ENCODE results near the gene FJX1.
"Not testable (repeated sequence)": the region's sequence is repeated elsewhere in the genome, so short reads cannot be mapped to it uniquely, and the experiment has no call there.

FJX1 gene

DNA sequence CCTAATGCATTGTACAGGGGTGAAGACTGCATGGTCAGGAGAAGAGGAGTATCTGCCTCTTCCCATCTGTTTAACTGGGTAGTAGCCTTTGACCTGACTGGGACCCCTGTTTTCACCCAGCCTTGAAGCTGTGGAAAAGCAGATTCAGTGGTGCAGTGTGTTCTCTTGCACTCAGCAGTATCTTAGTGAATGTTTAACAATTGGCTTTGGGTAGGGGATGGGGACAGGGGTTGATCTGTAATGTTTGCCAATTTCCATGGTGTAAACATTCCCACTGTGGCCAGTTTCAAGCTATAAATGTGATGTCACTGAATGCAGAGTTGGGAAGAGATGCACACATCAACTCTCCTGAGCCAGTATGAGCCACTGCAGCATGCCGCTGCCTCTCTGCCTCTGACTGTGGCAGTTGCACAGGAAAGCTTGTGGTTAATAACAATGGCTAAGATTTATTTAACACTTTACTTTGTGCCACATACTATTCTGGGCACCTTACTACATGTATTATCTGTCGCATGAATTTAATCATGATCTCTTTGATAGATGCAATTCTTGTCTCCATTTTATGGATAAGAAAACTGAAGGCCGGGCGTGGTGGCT lies 15.7 kb downstream of the FJX1 start:
- no peak for DNase-seq (ENCODE audit: low read depth)

- no peak for DNase-seq (ENCODE audit: low read depth)
Observed at GRCh38 chr11:35635933-35636332, 17.7 kb downstream of the FJX1 start.

DNA sequence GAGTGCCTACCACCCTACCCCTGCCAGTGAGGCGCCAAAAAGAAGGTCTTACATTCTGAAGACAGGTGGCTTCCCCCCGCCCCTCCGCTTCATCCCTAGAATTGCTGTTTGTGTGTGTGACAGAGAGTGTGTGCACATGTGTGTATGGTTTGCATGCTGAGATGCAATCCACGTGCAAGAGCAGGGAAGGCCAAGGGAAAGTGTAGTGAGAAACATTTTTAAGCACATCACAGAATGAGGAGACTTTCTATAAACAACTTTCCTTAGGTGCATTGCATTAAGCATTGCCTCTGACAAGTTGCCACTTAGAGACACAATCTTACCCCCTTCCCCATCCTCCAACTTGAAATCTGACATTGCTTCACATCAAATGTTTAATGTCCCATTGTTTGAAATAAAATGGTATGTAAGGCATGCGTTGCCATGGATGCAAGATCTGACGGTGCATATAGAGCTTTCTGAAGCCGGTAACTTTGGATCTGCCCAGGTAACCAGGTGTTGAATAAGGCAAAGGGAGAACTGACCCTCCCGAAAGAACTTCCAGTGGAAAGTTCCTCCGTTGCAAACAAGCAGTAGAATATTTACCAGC lies 21.4 kb downstream of the FJX1 start:
- no peak for DNase-seq (ENCODE audit: low read depth)

GRCh38 chr11:35641171-35641897 lies 23.1 kb downstream of the FJX1 start:
- DNase-seq (ENCODE audit: low read depth) = no peak

- no peak for DNase-seq (ENCODE audit: low read depth)
Observed at GRCh38 chr11:35641964-35642363, 23.7 kb downstream of the FJX1 start.

DNA sequence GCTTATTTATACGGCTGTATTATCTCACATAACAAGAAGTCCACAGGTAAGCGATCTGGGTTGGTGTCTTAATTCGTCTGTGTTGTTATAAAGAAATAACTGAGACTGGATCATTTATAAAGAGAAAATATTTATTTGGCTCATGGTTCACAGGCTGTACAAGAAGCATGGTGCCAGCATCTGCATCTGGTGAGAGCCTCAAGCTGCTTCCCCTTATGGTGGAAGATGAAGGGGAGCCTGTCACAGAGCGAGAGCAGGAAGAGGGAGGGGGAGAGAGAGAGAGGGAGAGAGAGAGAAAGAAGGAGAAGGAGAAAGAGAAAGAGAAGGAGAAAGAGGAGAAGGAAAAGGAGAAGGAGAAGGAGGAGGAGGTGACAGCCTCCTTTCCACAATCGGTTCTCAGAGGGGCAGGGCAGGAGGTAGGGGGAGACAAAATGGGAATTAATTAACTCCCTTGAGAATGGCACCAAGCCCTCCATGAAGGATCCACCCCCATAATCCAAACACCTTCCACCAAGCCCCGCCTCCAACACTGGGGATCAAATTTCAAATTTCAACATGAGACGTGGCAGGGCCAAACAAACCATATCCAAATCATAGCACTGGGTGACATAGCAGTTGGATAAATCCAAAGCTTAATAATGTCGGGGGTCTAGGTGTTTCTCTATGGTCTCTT lies 29.3 kb downstream of the FJX1 start:
- DNase-seq (ENCODE audit: low read depth) = no peak

DNA sequence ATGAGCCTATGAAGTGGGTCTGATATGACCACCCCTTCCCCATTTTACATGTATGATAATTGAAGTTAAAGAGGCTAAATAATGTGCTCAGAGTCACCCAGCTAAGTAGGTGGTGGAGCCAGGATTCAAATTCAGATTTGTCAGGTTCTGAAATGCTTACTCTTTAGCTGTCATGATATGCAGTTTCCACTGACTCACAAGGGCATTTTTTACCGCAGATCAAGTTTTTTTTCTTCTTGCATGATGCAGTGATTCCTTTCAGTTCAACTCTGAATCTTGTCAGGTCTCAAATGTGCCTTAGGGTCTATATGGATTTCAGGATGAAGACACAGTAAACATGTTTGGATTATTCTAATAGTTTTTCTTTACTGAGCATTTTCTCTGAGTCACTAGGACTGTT lies 31.7 kb downstream of the FJX1 start:
- no peak for DNase-seq (ENCODE audit: low read depth)

- DNase-seq (ENCODE audit: low read depth) = no peak
Observed at GRCh38 chr11:35650467-35650866, 32.2 kb downstream of the FJX1 start.

GRCh38 chr11:35651263-35651662 lies 33.0 kb downstream of the FJX1 start:
- DNase-seq (ENCODE audit: low read depth) = no peak

DNA sequence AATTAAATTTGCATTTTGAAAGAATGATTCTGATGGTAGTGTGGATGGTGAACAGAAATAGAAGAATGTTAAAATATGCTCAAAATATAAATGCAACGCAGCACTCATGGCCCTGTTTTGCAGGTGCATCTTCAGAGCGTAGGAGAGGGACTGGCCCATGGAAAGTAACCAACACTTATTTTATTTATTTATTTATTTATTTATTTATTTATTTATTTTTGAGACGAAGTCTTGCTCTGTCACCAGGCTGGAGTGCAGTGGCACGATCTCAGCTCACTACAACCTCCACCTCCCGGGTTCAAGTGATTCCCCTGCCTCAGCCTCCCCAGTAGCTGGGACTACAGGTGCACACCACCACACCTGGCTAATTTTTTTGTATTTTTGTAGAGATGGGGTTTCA lies 34.5 kb downstream of the FJX1 start:
- DNase-seq (ENCODE audit: low read depth) = not testable (repeated sequence)

DNA sequence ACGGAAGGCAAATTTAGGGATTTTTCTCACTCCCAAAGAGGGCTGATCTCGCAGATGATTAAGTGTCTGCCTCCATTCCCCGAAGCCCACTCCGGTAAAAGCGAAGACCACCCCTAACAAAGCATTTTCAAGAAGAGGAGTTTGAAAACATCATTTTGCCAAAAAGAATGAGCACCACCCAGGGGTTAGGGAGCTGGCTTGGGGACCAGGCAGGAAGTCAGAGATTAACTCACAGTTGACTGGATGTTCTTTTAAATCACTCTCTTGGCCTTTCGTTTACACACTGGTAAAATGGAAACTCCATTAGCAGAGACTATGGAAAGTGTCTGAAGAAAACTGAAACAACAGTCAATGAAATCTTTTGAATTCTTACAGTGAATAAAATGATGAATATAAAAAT lies 36.5 kb downstream of the FJX1 start:
- no peak for DNase-seq (ENCODE audit: low read depth)

DNA sequence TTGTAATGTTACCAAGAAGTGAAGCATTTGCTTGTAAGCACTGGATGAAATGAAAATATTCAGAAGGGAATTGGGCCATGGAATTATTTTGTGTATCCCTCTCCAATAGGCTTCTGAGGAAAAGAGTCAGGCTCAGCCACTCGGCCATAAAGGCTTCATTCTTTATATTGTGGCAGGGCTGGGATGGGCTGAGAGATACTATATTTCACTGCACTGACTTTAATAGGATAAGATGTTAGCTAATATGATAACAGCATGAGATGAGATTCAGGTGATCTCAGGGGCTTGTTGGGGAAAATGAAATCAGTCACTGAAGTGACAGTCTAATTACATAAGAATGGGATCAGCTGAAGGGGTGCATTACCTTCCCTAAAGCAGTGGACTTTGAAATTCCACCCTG lies 37.0 kb downstream of the FJX1 start:
- DNase-seq (ENCODE audit: low read depth) = no peak

DNA sequence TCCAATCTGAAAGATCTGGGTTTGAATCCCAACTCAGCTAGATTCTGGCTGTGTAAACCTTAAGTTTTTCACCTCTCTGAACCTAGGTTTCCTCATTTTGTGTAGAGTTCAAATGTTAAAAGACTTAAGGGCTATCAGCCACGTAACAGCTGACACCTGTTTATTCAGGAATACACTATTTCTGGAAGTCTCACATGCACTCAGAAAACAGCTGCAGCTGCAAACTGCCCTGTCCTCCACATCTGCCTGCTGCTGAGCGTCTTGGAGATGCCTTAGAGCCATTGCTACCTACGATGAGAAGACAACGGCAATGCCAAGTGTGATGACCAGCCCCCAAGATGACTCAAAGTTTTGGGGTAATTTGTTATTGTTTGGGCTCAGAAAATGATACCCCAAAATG lies 37.6 kb downstream of the FJX1 start:
- no peak for DNase-seq (ENCODE audit: low read depth)

- no peak for DNase-seq (ENCODE audit: low read depth)
Observed at GRCh38 chr11:35658020-35658948, 40.0 kb downstream of the FJX1 start.

DNA sequence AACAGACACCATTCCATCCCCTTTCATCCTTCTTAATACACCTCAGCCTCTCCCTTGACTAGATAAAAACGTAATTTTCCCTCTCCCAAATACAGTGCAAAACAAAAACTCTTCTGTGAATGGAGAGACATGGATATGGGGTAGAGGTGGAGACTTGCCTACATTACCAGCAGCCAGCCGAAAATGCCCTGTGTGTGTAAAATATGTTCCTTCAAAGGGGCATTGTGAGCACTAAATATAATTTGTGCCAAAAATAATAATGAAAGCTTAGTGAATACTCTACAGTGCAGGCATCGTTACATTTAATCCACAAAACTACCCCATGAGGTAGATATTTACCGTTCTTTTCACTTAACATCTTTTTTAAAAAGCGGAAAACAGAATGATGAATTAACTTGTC lies 43.3 kb downstream of the FJX1 start:
- no peak for DNase-seq (ENCODE audit: low read depth)

DNA sequence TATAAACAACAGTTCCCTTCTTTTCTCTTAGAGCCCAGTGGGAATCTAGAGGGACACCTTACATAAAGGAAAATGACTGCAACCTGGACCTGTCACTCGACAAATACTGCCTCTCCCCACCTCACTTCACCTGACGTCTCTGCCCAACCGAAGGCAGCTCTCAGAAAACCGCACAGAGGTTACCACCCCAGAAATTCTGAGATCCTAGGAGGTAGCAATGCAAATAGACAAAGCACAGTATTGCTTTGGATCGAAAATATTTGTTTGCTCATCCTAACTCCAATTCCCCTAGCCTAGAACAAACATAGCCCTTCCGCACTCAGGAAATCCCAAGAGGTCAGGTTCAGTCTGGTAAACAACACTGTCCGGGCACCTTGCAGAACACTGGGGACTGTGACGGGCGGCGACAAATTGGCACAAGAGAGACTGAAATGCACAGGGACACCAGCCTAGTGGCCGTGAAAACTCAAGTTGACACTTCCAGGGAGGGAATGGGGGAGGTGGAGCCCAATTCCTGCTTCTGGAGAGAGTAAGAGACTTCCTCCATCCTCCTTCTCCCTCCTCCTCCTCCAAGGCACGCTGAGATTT lies 43.9 kb downstream of the FJX1 start:
- peak; percentile 21 for DNase-seq (ENCODE audit: low read depth)

DNA sequence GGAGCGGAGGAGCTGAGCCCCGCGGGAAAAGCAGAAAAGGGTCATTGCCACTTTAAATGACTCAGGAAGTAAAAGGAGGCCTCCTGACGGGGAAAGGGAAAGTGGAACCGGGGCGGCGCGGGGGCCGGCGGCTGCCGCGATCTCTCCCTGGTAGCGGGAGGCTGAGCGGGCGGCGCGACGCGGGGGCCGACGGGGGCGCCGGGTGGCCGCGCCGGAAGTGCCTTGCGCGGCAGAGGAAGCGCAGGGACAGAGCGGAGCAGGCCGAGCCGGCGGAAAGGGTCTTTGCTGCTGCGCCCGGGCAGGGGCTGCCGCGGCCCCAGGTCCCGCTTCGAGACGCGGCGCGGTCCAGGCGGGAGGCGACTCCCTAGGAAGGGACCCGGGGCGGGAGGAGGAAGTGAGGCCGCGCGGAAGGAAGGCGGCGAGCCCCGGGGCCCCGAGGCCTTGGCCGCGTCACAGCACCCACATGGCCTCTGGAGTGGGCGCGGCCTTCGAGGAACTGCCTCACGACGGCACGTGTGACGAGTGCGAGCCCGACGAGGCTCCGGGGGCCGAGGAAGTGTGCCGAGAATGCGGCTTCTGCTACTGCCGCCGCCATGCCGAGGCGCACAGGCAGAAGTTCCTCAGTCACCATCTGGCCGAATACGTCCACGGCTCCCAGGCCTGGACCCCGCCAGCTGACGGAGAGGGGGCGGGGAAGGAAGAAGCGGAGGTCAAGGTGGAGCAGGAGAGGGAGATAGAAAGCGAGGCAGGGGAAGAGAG lies 44.6 kb downstream of the FJX1 start, which contains the start of gene TRIM44:
Gene TRIM44, plus strand, starts transcription at position 127 of the 759 bp plus-strand sequence. Its CDS starts 337 bp downstream, at position 464.
- DNase-seq (ENCODE audit: low read depth) = peak; percentile 65

- no peak for DNase-seq (ENCODE audit: low read depth)
Observed at GRCh38 chr11:35663408-35663702, 45.1 kb downstream of the FJX1 start.

- DNase-seq (ENCODE audit: low read depth) = no peak
Observed at GRCh38 chr11:35664977-35665441, 46.7 kb downstream of the FJX1 start.

GRCh38 chr11:35667257-35667656 lies 49.0 kb downstream of the FJX1 start:
- no peak for DNase-seq (ENCODE audit: low read depth)

DNA sequence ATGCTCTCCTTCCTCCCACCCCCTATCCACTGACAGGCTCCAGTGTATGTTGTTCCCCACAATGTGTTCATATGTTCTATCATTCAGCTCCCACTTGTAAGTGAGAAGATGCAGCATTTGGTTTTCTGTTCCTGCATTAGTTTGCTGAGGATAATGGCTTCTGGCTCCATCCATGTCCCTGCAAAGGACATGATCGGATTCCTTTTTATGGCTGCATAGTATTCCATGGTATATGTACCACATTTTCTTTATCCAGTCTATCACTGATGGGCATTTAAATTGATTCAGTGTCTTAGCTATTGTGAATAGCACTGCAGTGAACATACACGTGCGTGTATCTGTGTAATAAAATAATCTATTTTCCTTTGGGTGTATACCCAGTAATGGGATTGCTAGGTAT lies 50.1 kb downstream of the FJX1 start:
- DNase-seq (ENCODE audit: low read depth) = not testable (repeated sequence)

Data from activated T-cell treated with anti-CD3 and anti-CD28 coated beads for 1 hour (primary cell).